Liver (tissue), 9 donors: Measurements from ENCODE around the gene VAPA. TPM values are rescaled to one million over a fixed set of nuclear protein-coding genes. Genes with fewer than 3 reads are reported as not detected.

ENCODE experiments used
- DNase-seq: peaks from one replicate; pipeline ENCODE4 v3.0.0-alpha.2; 2017; ENCODE audit warnings: low spot score
- H3K27ac ChIP-seq, 2 donors: one replicate each; pipeline ENCODE4 v1.7.0; 2013; ENCODE audit warnings: inconsistent platforms in 2 of 2, low read length in 2 of 2, control low read depth in 1 of 2, low read depth in 1 of 2, mild to moderate bottlenecking in 1 of 2
- H3K27me3 ChIP-seq, 4 donors: one replicate each; pipeline versions ENCODE4 v1.6.1 to v1.7.0; 2013; ENCODE audit warnings: low read length in 3 of 4, inconsistent platforms in 1 of 4, mild to moderate bottlenecking in 1 of 4, moderate library complexity in 1 of 4; ENCODE audit not compliant: control insufficient read depth in 4 of 4, insufficient read depth in 4 of 4
- H3K36me3 ChIP-seq, 4 donors: one replicate each; pipeline versions ENCODE4 v1.6.1 to v1.7.0; 2013; ENCODE audit warnings: low read length in 3 of 4, mild to moderate bottlenecking in 3 of 4, low read depth in 1 of 4, moderate library complexity in 1 of 4; ENCODE audit not compliant: control insufficient read depth in 4 of 4, insufficient read depth in 3 of 4
- H3K4me1 ChIP-seq, 4 donors: one replicate each; pipeline versions ENCODE4 v1.6.1 to v1.7.0; 2013; ENCODE audit warnings: low read length in 3 of 4, mild to moderate bottlenecking in 3 of 4, moderate library complexity in 1 of 4; ENCODE audit not compliant: control insufficient read depth in 4 of 4, insufficient read depth in 4 of 4
- H3K4me3 ChIP-seq, 3 donors: one replicate each; pipeline versions ENCODE4 v1.6.1 to v1.7.0; 2013; ENCODE audit warnings: low read length in 3 of 3, control low read depth in 1 of 3, low read depth in 1 of 3, mild to moderate bottlenecking in 1 of 3
- H3K9ac ChIP-seq, 2 donors: one replicate each; pipeline ENCODE4 v1.7.0; 2013; ENCODE audit warnings: low read length in 2 of 2, mild to moderate bottlenecking in 2 of 2, moderate library complexity in 2 of 2, control low read depth in 1 of 2, low read depth in 1 of 2
- H3K9me3 ChIP-seq, 4 donors: one replicate each; pipeline versions ENCODE4 v1.6.1 to v1.7.0; 2013; ENCODE audit warnings: low read length in 3 of 4; ENCODE audit not compliant: control insufficient read depth in 4 of 4
- CTCF ChIP-seq: fragments of 150-350 bp; IDR thresholded peaks from 2 replicates; pipeline ENCODE4 v1.5.1; 2017; ENCODE audit warnings: improper control_type of control experiment, low read depth, low read length; ENCODE audit not compliant: missing input control
- EGR1 ChIP-seq, 2 donors: IDR thresholded peaks; 2 replicates each; pipeline ENCODE4 v1.6.1; 2016 to 2018; ENCODE audit warnings: antibody characterized with exemption in 2 of 2, low read depth in 2 of 2
- FOXA1 ChIP-seq: IDR thresholded peaks from 2 replicates; pipeline ENCODE4 v1.6.1; 2016; ENCODE audit warnings: antibody characterized with exemption
- FOXA2 ChIP-seq: IDR thresholded peaks from 2 replicates; pipeline ENCODE4 v1.6.1; 2016; ENCODE audit warnings: antibody characterized with exemption
- GABPA ChIP-seq, 2 donors: IDR thresholded peaks in 1 of 2; conservative IDR thresholded peaks in 1 of 2; 2 replicates each; pipeline ENCODE4 v1.6.1; 2016; ENCODE audit warnings: antibody characterized with exemption in 2 of 2, mild to moderate bottlenecking in 1 of 2, moderate library complexity in 1 of 2
- HNF4A ChIP-seq, 2 donors: conservative IDR thresholded peaks; 2 replicates each; pipeline ENCODE4 v1.6.1; 2016; ENCODE audit warnings: antibody characterized with exemption in 2 of 2, mild to moderate bottlenecking in 2 of 2
- HNF4G ChIP-seq: IDR thresholded peaks from 2 replicates; pipeline ENCODE4 v1.6.1; 2016; ENCODE audit warnings: antibody characterized with exemption
- JUND ChIP-seq, 2 donors: IDR thresholded peaks; 2 replicates each; pipeline ENCODE4 v1.6.1; 2016; ENCODE audit warnings: antibody characterized with exemption in 2 of 2
- NR2F2 ChIP-seq: IDR thresholded peaks from 2 replicates; pipeline ENCODE4 v1.6.1; 2016; ENCODE audit warnings: antibody characterized with exemption
- RAD21 ChIP-seq, 2 donors: IDR thresholded peaks; 2 replicates each; pipeline ENCODE4 v1.6.1; 2016; ENCODE audit warnings: antibody characterized with exemption in 2 of 2, mild to moderate bottlenecking in 2 of 2
- RXRA ChIP-seq, 2 donors: IDR thresholded peaks; 2 replicates each; pipeline ENCODE4 v1.6.1; 2017 to 2018; ENCODE audit warnings: antibody characterized with exemption in 2 of 2, mild to moderate bottlenecking in 1 of 2
- SP1 ChIP-seq: IDR thresholded peaks from 2 replicates; pipeline ENCODE4 v1.6.1; 2018; ENCODE audit warnings: antibody characterized with exemption, mild to moderate bottlenecking
- TAF1 ChIP-seq: conservative IDR thresholded peaks from 2 replicates; pipeline ENCODE4 v1.6.1; 2016; ENCODE audit warnings: antibody characterized with exemption, mild to moderate bottlenecking
- YY1 ChIP-seq: IDR thresholded peaks from 2 replicates; pipeline ENCODE4 v1.6.1; 2016; ENCODE audit warnings: antibody characterized with exemption, mild to moderate bottlenecking
- ZBTB33 ChIP-seq: IDR thresholded peaks from 2 replicates; pipeline ENCODE4 v1.6.1; 2016; ENCODE audit warnings: antibody characterized with exemption
- WGBS: extraction: QIAGEN DNeasy Blood & Tissue Kit; methylation state at CpG from one replicate; pipeline ENCODE4 v1.1.7; 2013; 5-methylcytosine and 5-hydroxymethylcytosine counted together
- polyA plus RNA-seq, 2 donors: library from polyadenylated mRNA; stranded (reverse) in 1 of 2; unstranded in 1 of 2; fragments of 200-250 nt in 1 of 2; fragments of >200 nt in 1 of 2; fragmentation: Nextera tagmentation in 1 of 2; extraction: Ambion mirVana in 1 of 2; gene quantifications; one replicate each; pipeline versions ENCODE4 v1.2.1 to v1.2.3, GENCODE V29; 2013 to 2015
- total RNA-seq, 2 donors: library from RNA; depleted of rRNA; stranded (reverse); fragments of >200 nt; gene quantifications; one replicate each; pipeline ENCODE4 v1.2.3, GENCODE V29; 2014
- TF ChIP-seq, protein P1 (sequence below): IDR thresholded peaks from 2 replicates; pipeline ENCODE4 v1.6.1; 2016; ENCODE audit warnings: antibody characterized with exemption
- TF ChIP-seq, protein P2 (sequence below): IDR thresholded peaks from 2 replicates; pipeline ENCODE4 v1.6.1; 2016; ENCODE audit warnings: antibody characterized with exemption, mild to moderate bottlenecking
- TF ChIP-seq, protein P3 (sequence below): IDR thresholded peaks from 2 replicates; pipeline ENCODE4 v1.6.1; 2016; ENCODE audit warnings: antibody characterized with exemption
- donor health status: healthy.
- donor health status: healthy.
- donor health status: healthy.
- donor health status: healthy.
- donor health status: healthy.

VAPA gene
- total and polyA plus RNA-seq, 4 donors, result 80.7 to 114 (median 91.0) TPM

GRCh38 chr18:9878783-9879242 lies 35.0 kb upstream of the VAPA start:
- no peak overlapping the region for H3K4me3 ChIP-seq
- DNase-seq, result no peak
- no peaks in the 10 kb centered on the region for H3K36me3 ChIP-seq
- TF ChIP-seq, protein P1, sequence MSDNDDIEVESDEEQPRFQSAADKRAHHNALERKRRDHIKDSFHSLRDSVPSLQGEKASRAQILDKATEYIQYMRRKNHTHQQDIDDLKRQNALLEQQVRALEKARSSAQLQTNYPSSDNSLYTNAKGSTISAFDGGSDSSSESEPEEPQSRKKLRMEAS, result no peak
- TF ChIP-seq GABPA (IDR thresholded peaks at IDR 0.05 in 1 of 2, conservative IDR thresholded peaks at IDR 0.05 in 1 of 2), result no peak
- TF ChIP-seq JUND (IDR thresholded peaks at IDR 0.05), result no peak
- no peak for TF ChIP-seq RXRA (IDR thresholded peaks at IDR 0.05)
- TF ChIP-seq YY1, result no peak
- no peak for TF ChIP-seq NR2F2
- no peak for TF ChIP-seq HNF4A (conservative IDR thresholded peaks at IDR 0.05)
- TF ChIP-seq SP1, result no peak
- TF ChIP-seq TAF1, result no peak
- TF ChIP-seq CTCF, result no peak
- TF ChIP-seq ZBTB33, result no peak
- TF ChIP-seq HNF4G, result no peak
- no peak for TF ChIP-seq EGR1 (IDR thresholded peaks at IDR 0.05; ENCODE audit: low read depth in 2 of 2)
- TF ChIP-seq, protein P2, sequence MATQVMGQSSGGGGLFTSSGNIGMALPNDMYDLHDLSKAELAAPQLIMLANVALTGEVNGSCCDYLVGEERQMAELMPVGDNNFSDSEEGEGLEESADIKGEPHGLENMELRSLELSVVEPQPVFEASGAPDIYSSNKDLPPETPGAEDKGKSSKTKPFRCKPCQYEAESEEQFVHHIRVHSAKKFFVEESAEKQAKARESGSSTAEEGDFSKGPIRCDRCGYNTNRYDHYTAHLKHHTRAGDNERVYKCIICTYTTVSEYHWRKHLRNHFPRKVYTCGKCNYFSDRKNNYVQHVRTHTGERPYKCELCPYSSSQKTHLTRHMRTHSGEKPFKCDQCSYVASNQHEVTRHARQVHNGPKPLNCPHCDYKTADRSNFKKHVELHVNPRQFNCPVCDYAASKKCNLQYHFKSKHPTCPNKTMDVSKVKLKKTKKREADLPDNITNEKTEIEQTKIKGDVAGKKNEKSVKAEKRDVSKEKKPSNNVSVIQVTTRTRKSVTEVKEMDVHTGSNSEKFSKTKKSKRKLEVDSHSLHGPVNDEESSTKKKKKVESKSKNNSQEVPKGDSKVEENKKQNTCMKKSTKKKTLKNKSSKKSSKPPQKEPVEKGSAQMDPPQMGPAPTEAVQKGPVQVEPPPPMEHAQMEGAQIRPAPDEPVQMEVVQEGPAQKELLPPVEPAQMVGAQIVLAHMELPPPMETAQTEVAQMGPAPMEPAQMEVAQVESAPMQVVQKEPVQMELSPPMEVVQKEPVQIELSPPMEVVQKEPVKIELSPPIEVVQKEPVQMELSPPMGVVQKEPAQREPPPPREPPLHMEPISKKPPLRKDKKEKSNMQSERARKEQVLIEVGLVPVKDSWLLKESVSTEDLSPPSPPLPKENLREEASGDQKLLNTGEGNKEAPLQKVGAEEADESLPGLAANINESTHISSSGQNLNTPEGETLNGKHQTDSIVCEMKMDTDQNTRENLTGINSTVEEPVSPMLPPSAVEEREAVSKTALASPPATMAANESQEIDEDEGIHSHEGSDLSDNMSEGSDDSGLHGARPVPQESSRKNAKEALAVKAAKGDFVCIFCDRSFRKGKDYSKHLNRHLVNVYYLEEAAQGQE, result no peak
- TF ChIP-seq RAD21 (IDR thresholded peaks at IDR 0.05), result no peak
- TF ChIP-seq, protein P3, sequence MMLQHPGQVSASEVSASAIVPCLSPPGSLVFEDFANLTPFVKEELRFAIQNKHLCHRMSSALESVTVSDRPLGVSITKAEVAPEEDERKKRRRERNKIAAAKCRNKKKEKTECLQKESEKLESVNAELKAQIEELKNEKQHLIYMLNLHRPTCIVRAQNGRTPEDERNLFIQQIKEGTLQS, result no peak
- TF ChIP-seq FOXA2, result no peak
- TF ChIP-seq FOXA1, result no peak
- H3K9me3 ChIP-seq, result no peaks in the 10 kb centered on the region
- H3K9ac ChIP-seq, result no peak overlapping the region
- no peak overlapping the region for H3K27ac ChIP-seq
- H3K4me1 ChIP-seq, result no peaks in the 10 kb centered on the region
- no peaks in the 10 kb centered on the region for H3K27me3 ChIP-seq
- 93% methylated on average over 6 of the region's 6 CpGs for WGBS
